ENCODE results near the gene IGFL1.

DNA sequence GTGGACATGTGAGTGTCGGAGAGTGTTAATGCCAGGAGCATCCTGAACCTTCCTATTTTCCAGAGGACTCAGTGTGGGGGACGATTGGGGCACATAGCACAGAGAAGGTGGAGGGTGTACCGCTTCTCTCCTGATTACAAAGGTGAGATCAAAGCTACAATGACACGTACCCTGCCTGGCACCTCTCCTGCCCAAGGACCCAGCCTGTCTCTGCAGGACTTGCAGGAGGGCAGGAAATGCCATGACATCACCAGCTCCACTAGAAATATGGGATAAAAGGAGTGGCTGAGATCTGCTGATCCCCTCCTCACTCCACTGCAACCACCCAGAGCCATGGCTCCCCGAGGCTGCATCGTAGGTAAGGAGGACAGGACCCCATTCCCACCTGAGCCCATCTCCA, at the start of gene IGFL1:
- TF ChIP-seq, protein P1, sequence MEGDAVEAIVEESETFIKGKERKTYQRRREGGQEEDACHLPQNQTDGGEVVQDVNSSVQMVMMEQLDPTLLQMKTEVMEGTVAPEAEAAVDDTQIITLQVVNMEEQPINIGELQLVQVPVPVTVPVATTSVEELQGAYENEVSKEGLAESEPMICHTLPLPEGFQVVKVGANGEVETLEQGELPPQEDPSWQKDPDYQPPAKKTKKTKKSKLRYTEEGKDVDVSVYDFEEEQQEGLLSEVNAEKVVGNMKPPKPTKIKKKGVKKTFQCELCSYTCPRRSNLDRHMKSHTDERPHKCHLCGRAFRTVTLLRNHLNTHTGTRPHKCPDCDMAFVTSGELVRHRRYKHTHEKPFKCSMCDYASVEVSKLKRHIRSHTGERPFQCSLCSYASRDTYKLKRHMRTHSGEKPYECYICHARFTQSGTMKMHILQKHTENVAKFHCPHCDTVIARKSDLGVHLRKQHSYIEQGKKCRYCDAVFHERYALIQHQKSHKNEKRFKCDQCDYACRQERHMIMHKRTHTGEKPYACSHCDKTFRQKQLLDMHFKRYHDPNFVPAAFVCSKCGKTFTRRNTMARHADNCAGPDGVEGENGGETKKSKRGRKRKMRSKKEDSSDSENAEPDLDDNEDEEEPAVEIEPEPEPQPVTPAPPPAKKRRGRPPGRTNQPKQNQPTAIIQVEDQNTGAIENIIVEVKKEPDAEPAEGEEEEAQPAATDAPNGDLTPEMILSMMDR (IDR thresholded peaks at IDR 0.05) = no peak
- TF ChIP-seq POLR2A (IDR thresholded peaks at IDR 0.05) = no peak
